ENCODE results near the gene NT5C.

Gene NT5C

DNA sequence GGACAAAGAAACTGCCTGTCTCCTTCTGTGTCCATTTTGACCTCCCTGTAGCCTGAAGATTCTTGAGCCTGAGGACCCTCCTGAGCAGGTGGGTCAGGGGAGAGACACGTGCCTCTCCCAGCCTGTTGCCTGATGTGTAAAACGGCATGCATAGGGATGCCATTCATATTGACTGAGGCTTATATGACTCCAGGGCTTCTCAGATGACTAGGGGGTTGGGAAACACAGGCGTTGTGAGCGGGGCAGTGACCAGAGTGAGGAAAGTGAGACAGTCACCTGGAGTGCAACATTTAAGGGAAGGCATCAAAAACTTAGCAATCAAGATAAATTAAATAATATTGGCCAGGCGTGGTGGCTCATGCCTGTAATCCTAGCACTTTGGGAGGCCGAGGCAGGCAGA lies 48.9 kb downstream of the NT5C start:
- Mint-ChIP-seq H3K4me1 (ENCODE audit: low read depth) (peaks cover 19% of the 10 kb centered on the region), H3K9me3 (no peaks in the 10 kb centered on the region), H3K36me3 (ENCODE audit: low read depth) (no peaks in the 10 kb centered on the region), H3K4me3 (no peak overlapping the region), H3K27ac (no peak overlapping the region), H3K27me3 (ENCODE audit: low read depth) (no peaks in the 10 kb centered on the region)

GRCh38 chr17:75081611-75082540 lies 49.7 kb downstream of the NT5C start:
- Mint-ChIP-seq H3K27ac (no peak overlapping the region), H3K36me3 (ENCODE audit: low read depth) (no peaks in the 10 kb centered on the region), H3K9me3 (no peaks in the 10 kb centered on the region), H3K27me3 (ENCODE audit: low read depth) (no peaks in the 10 kb centered on the region), H3K4me1 (ENCODE audit: low read depth) (peaks cover 17% of the 10 kb centered on the region), H3K4me3 (no peak overlapping the region)

All from T-helper 1 cell treated with Interleukin-12 subunit alpha and Interleukin-12 subunit beta and Interleukin-4 antibody, amounts not matched to agents 30 μg/mL and 1 μg/mL, for 36 hours (primary cell).